Measurements from ENCODE around the gene GPNMB. TPM values are rescaled to one million over a fixed set of nuclear protein-coding genes. Genes with fewer than 3 reads are reported as not detected.

GPNMB gene
- total and polyA plus RNA-seq, 9 donors: 13.9 to 431 (median 64.1) TPM

DNA sequence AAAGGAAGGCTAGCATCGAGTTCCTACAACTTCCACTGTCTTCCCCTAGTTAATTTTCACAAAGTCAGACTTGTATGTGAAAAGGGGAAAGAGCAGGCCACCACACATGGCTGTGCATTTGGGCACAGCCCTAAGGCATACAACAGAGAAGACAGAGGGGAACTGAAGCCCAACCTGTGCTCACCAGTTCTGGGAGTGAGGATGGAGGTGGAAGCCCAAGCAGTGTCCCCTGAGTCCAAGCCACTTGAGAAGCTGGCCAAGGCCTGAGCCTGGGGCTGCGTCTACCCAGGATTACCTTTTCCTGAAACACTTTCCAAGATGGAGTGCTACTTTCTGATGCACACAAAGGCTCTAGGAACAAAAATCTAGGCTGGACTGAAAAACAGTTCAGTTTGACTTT is 20.3 kb downstream of the GPNMB start:
- 83 to 92% (median 91%) methylated on average over 2 of the region's 2 CpGs for WGBS, 3 donors
- no peak overlapping the region for H3K27ac ChIP-seq
- no peak overlapping the region for H3K4me3 ChIP-seq
- TF ChIP-seq, protein P1, sequence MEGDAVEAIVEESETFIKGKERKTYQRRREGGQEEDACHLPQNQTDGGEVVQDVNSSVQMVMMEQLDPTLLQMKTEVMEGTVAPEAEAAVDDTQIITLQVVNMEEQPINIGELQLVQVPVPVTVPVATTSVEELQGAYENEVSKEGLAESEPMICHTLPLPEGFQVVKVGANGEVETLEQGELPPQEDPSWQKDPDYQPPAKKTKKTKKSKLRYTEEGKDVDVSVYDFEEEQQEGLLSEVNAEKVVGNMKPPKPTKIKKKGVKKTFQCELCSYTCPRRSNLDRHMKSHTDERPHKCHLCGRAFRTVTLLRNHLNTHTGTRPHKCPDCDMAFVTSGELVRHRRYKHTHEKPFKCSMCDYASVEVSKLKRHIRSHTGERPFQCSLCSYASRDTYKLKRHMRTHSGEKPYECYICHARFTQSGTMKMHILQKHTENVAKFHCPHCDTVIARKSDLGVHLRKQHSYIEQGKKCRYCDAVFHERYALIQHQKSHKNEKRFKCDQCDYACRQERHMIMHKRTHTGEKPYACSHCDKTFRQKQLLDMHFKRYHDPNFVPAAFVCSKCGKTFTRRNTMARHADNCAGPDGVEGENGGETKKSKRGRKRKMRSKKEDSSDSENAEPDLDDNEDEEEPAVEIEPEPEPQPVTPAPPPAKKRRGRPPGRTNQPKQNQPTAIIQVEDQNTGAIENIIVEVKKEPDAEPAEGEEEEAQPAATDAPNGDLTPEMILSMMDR (IDR thresholded peaks at IDR 0.05): no peak
- no peak for TF ChIP-seq EP300 (IDR thresholded peaks at IDR 0.05)
- TF ChIP-seq POLR2A (IDR thresholded peaks at IDR 0.05): no peak
- no peak for DNase-seq
- no peaks in the 10 kb centered on the region for H3K27me3 ChIP-seq
- H3K36me3 ChIP-seq: no peaks in the 10 kb centered on the region
- intact Hi-C loops (cut with DNase I): loop anchor here in 2 of 4 donors (10.0 kb wide), 2 partner anchors 278 to 448 kb away; partner anchors contain the start of gene STK31 (in 1 of the 2)
- H3K9me3 ChIP-seq: no peaks in the 10 kb centered on the region
- H3K4me1 ChIP-seq (ENCODE audit: insufficient read depth): no peaks in the 10 kb centered on the region

DNA sequence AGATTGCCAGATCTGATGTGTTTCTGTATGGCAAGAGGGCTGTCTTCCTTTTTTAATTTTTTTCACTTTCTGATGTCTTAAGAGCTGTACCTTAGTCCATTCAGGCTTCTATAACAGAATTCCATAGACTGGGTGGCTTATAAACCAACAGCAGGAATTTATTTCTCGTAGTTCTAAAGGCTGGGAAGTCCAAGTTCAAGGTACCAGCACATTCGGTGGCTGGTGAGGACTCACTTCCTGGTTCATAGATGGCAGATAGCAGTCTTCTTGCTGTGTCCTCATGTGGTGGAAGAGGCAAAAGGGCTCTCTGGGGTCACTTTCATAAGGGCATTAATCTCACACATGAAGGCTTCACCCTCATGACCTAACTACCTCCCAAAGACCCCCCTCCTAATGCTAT is 20.8 kb downstream of the GPNMB start:
- Histone ChIP-seq H3K27ac (no peak overlapping the region), H3K27me3 (no peaks in the 10 kb centered on the region), H3K36me3 (no peaks in the 10 kb centered on the region), H3K4me3 (no peak overlapping the region), H3K4me1 (ENCODE audit: insufficient read depth) (no peaks in the 10 kb centered on the region), H3K9me3 (no peaks in the 10 kb centered on the region)
- WGBS, 3 donors: 85 to 92% (median 90%) methylated on average over 2 of the region's 2 CpGs
- DNase-seq: no peak
- no peak for TF ChIP-seq EP300 (IDR thresholded peaks at IDR 0.05)
- TF ChIP-seq, protein P1 (IDR thresholded peaks at IDR 0.05): no peak
- TF ChIP-seq POLR2A (IDR thresholded peaks at IDR 0.05): no peak
- intact Hi-C loops (cut with DNase I): loop anchor here in 2 of 4 donors (10.0 kb wide), 2 partner anchors 277 to 447 kb away; partner anchors contain the start of gene STK31 (in 1 of the 2)

DNA sequence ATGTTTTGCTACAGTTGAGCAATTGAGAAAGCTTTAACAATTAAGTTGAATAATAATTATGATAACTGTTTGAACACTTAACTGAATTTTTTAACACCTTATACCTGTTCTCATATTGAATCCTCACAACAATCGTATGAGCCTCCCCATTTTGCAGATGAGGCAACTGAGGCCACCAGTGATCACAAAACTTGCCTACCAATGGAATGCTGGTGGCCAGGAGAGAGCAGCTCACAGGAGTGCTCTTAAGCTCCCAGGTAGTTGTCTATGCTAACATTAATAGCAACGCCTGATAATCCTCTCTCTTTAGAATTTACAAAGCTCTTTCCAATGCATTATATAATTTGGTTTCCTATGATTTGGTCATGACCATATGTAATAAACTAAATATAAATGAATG is 21.6 kb downstream of the GPNMB start:
- TF ChIP-seq EP300 (IDR thresholded peaks at IDR 0.05) (no peak), POLR2A (IDR thresholded peaks at IDR 0.05) (no peak)
- TF ChIP-seq, protein P1 (IDR thresholded peaks at IDR 0.05): no peak
- Histone ChIP-seq H3K4me1 (ENCODE audit: insufficient read depth) (no peaks in the 10 kb centered on the region), H3K36me3 (no peaks in the 10 kb centered on the region), H3K4me3 (no peak overlapping the region), H3K27ac (no peak overlapping the region), H3K27me3 (no peaks in the 10 kb centered on the region), H3K9me3 (no peaks in the 10 kb centered on the region)
- no peak for DNase-seq
- intact Hi-C loops (cut with DNase I): loop anchor here in 2 of 4 donors (10.0 kb wide), 2 partner anchors 277 to 447 kb away; partner anchors contain the start of gene STK31 (in 1 of the 2)
- 92 to 100% (median 96%) methylated on average over 2 of the region's 2 CpGs for WGBS, 3 donors

DNA sequence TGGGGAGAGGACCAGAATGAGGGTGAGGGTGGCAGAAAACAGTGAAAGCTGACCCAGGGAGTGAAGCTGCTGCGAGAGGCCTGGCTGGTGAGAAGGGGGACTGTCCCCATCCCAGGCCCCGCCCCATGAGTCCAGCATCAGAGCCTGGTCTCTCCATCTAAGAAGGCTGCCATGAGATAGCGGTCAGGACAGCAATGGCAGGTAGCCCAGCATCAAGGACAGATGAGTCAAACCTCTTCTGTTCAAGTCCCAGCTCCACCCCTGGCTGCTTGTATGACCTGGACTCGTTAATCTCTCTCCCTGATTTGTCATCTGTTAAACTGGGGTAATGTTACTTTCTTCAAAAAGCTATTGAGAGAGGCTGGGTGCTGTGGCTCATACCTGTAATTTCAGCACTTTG is 22.2 kb downstream of the GPNMB start:
- no peaks in the 10 kb centered on the region for H3K4me1 ChIP-seq (ENCODE audit: insufficient read depth)
- no peak overlapping the region for H3K4me3 ChIP-seq
- no peaks in the 10 kb centered on the region for H3K27me3 ChIP-seq
- H3K9me3 ChIP-seq: no peaks in the 10 kb centered on the region
- H3K36me3 ChIP-seq: no peaks in the 10 kb centered on the region
- WGBS, 3 donors: 86 to 91% (median 91%) methylated on average over 4 of the region's 4 CpGs
- TF ChIP-seq POLR2A (IDR thresholded peaks at IDR 0.05) (no peak), EP300 (IDR thresholded peaks at IDR 0.05) (no peak)
- TF ChIP-seq, protein P1 (IDR thresholded peaks at IDR 0.05): no peak
- H3K27ac ChIP-seq: no peak overlapping the region
- DNase-seq: no peak
- intact Hi-C loops (cut with DNase I): loop anchor here in 2 of 4 donors (10.0 kb wide), 2 partner anchors 276 to 446 kb away; partner anchors contain the start of gene STK31 (in 1 of the 2)
